A549 (cell line): ENCODE results near the gene CNKSR1. TPM values are rescaled to one million over a fixed set of nuclear protein-coding genes. Genes with fewer than 3 reads are reported as not detected.

ENCODE experiments used
- ATAC-seq, 2 experiments: fragments of 200-7000 bp in 1 of 2; fragments of >200 bp in 1 of 2; cut with Nextera tagmentation in 1 of 2; cut with Tn5 transposase in 1 of 2; 3 replicates each; pipeline versions ENCODE4 v1.8.0 to v1.9.1; 2018 to 2020; ENCODE audit warnings: mild to moderate bottlenecking in 1 of 2, moderate library complexity in 1 of 2
- CTCF ChIA-PET: fragments of 300-600 bp; sonication (Branson Sonifier 250); formaldehyde crosslinking; extraction: SDS; loops from one replicate; lab custom pipeline; 2021; ENCODE audit warnings: antibody characterized with exemption, inconsistent platforms; lab: Yijun Ruan, JAX
- POLR2A ChIA-PET: fragments of 350-600 bp; formaldehyde crosslinking; extraction: SDS; loops from one replicate; lab custom pipeline; 2021; ENCODE audit warnings: antibody characterized with exemption, inconsistent platforms; lab: Yijun Ruan, JAX
- DNase-seq, 2 experiments: peaks; one replicate each; pipeline versions ENCODE4 v3.0.0 to v3.0.0-alpha.2; 2011 to 2016; ENCODE audit warnings: low read depth in 1 of 2, low spot score in 1 of 2
- FAIRE-seq: peaks from 2 replicates; lab custom pipeline; 2011; peaks lifted over from hg19 to GRCh38; lab: Jason Lieb, UNC
- H3K27ac ChIP-seq, 2 experiments: fragments of >200 bp; sonication (Bioruptor Twin); formaldehyde crosslinking; 3 replicates each; pipeline ENCODE4 v1.5.1; 2016 to 2017
- H3K4me1 ChIP-seq: fragments of >200 bp; sonication (Bioruptor Twin); formaldehyde crosslinking; 3 replicates; pipeline ENCODE4 v1.6.1; 2016
- H3K4me2 ChIP-seq: fragments of >200 bp; sonication (Bioruptor Twin); formaldehyde crosslinking; 3 replicates; pipeline ENCODE4 v1.6.1; 2016
- H3K4me3 ChIP-seq: fragments of >200 bp; sonication (Bioruptor Twin); formaldehyde crosslinking; 3 replicates; pipeline ENCODE4 v1.5.1; 2016
- H3K9me3 ChIP-seq: fragments of >200 bp; sonication (Bioruptor Twin); formaldehyde crosslinking; 3 replicates; pipeline ENCODE4 v1.6.1; 2016
- BHLHE40 ChIP-seq: IDR thresholded peaks from 2 replicates; pipeline ENCODE4 v1.6.1; 2012; ENCODE audit warnings: low read depth, low read length, inconsistent platforms
- CEBPB ChIP-seq, 2 experiments: fragments of >200 bp in 1 of 2; sonication (Bioruptor Twin) in 1 of 2; formaldehyde crosslinking in 1 of 2; IDR thresholded peaks; 2 replicates each; pipeline ENCODE4 v1.6.1; 2012 to 2016
- ELK1 ChIP-seq: fragments of 150-350 bp; IDR thresholded peaks from 2 replicates; pipeline ENCODE4 v1.6.1; 2014; ENCODE audit warnings: low read depth, mild to moderate bottlenecking, low read length
- HDAC2 ChIP-seq: fragments of 200-600 bp; sonication (generic); IDR thresholded peaks from 2 replicates; pipeline ENCODE4 v1.6.1; 2016
- HOXA7 ChIP-seq: fragments of 250-450 bp; sonication (Bioruptor Pico); IDR thresholded peaks from 2 replicates; pipeline ENCODE4 v1.5.0; 2020; ENCODE audit warnings: mild to moderate bottlenecking, moderate library complexity
- NFE2L2 ChIP-seq: fragments of 150-350 bp; conservative IDR thresholded peaks from 2 replicates; pipeline ENCODE4 v1.6.1; 2014; ENCODE audit warnings: low read length
- NPAS2 ChIP-seq: fragments of 250-450 bp; sonication (Bioruptor Pico); IDR thresholded peaks from 2 replicates; pipeline ENCODE4 v1.8.0; 2022; ENCODE audit warnings: mild to moderate bottlenecking, moderate library complexity, borderline replicate concordance
- PBX3 ChIP-seq: IDR thresholded peaks from 2 replicates; pipeline ENCODE4 v1.6.1; 2012
- RAD21 ChIP-seq, 2 experiments: fragments of >200 bp in 1 of 2; sonication (Bioruptor Twin) in 1 of 2; formaldehyde crosslinking in 1 of 2; IDR thresholded peaks in 1 of 2; conservative IDR thresholded peaks in 1 of 2; 2 replicates in 1 of 2; 3 replicates in 1 of 2; pipeline ENCODE4 v1.6.1; 2012 to 2018; ENCODE audit warnings: inconsistent platforms in 1 of 2
- RARB ChIP-seq: fragments of 250-450 bp; sonication (Bioruptor Pico); IDR thresholded peaks from 2 replicates; pipeline ENCODE4 v1.8.0; 2021; ENCODE audit warnings: mild to moderate bottlenecking, moderate library complexity
- RNF2 ChIP-seq: fragments of 200-600 bp; sonication (generic); IDR thresholded peaks from 2 replicates; pipeline ENCODE4 v1.6.1; 2016; ENCODE audit warnings: low read depth, mild to moderate bottlenecking, antibody characterized with exemption, moderate library complexity, borderline replicate concordance
- SMC3 ChIP-seq: fragments of >200 bp; sonication (Bioruptor Twin); formaldehyde crosslinking; IDR thresholded peaks from 3 replicates; pipeline ENCODE4 v1.6.1; 2018; ENCODE audit warnings: inconsistent platforms
- TP53 ChIP-seq: fragments of 250-450 bp; sonication (Bioruptor Pico); IDR thresholded peaks from 2 replicates; pipeline ENCODE4 v1.5.0; 2021; ENCODE audit warnings: mild to moderate bottlenecking, moderate library complexity
- USF2 ChIP-seq: fragments of 450-650 bp; IDR thresholded peaks from 2 replicates; pipeline ENCODE4 v1.6.1; 2014; ENCODE audit warnings: antibody characterized with exemption
- ZC3H11A ChIP-seq: fragments of 450-650 bp; IDR thresholded peaks from 2 replicates; pipeline ENCODE4 v1.6.1; 2014; ENCODE audit warnings: antibody characterized with exemption, mild to moderate bottlenecking
- ZNF302 ChIP-seq: fragments of 250-450 bp; sonication (Bioruptor Pico); IDR thresholded peaks from 2 replicates; pipeline ENCODE4 v1.9.0; 2021; ENCODE audit warnings: inconsistent platforms, mild to moderate bottlenecking, moderate library complexity
- WGBS: methylation state at CpG from one replicate; pipeline ENCODE4 v1.1.6; 2017; ENCODE audit errors: missing lambda C conversion rate; 5-methylcytosine and 5-hydroxymethylcytosine counted together
- polyA plus RNA-seq, 4 experiments: library from polyadenylated mRNA; depleted of rRNA in 3 of 4; stranded (reverse); fragments of >200 nt; fragmentation: RNase III in 1 of 4; extraction: RNeasy Plus Mini Kit Qiagen cat#74134 plus additional on column Dnase treatment in 1 of 4; gene quantifications; 2 replicates in 3 of 4; 3 replicates in 1 of 4; pipeline ENCODE4 v1.2.3, GENCODE V29; 2011 to 2017
- TF ChIP-seq, protein P1 (sequence below): fragments of >200 bp; sonication (Bioruptor Twin); formaldehyde crosslinking; IDR thresholded peaks from 3 replicates; pipeline ENCODE4 v1.6.1; 2016
- TF ChIP-seq, protein P2 (sequence below): fragments of 250-450 bp; sonication (Bioruptor Pico); IDR thresholded peaks from 2 replicates; pipeline ENCODE4 v1.5.0; 2020; ENCODE audit warnings: low read depth, mild to moderate bottlenecking, moderate library complexity
- TF ChIP-seq, protein P3 (sequence below): IDR thresholded peaks from 2 replicates; pipeline ENCODE4 v1.6.1; 2012; ENCODE audit warnings: low read depth, borderline replicate concordance

The CNKSR1 gene
- polyA plus RNA-seq, 2 of the 4 experiments (the other 2 are of a cell fraction): 0.17 to 0.32 TPM

DNA sequence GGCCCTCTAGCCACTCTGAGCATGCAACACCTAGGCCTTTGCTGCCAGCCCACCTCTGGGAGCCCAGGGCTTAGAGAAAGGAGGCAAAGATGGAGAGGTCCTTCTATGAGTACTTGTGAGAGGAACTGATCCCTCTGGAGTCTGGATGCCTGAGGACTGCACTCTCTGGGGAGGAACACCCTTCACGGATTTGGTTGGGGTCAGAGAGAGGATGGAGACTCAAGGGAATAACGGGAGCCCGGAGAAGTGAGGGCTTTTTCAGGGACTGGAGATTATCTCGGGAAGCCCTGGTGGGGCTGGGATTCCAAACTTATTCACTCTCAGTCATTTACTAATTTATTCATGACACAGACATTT is 8.1 kb upstream of the CNKSR1 start:
- Histone ChIP-seq H3K27ac (peak overlapping the region; percentile 90 to 99; a peak in 5 of 6 replicates), H3K9me3 (no peaks in the 10 kb centered on the region), H3K4me1 (peaks cover 10% of the 10 kb centered on the region; the same call in 2 of the 3 replicates)
- no peak for ATAC-seq
- WGBS: 72% methylated on average over 4 of the region's 4 CpGs
- CTCF ChIA-PET: interaction anchor here (0.6 to 3.7 kb wide), 34 partner anchors 8 to 271 kb away, joined by 3 to 33 read pairs (median 4); partner anchors contain the start of genes CATSPER4, CEP85, CNKSR1 and DHDDS
- TF ChIP-seq RARB (CRISPR knock-in tag): no peak
- TF ChIP-seq ELK1: no peak
- TF ChIP-seq, protein P1, sequence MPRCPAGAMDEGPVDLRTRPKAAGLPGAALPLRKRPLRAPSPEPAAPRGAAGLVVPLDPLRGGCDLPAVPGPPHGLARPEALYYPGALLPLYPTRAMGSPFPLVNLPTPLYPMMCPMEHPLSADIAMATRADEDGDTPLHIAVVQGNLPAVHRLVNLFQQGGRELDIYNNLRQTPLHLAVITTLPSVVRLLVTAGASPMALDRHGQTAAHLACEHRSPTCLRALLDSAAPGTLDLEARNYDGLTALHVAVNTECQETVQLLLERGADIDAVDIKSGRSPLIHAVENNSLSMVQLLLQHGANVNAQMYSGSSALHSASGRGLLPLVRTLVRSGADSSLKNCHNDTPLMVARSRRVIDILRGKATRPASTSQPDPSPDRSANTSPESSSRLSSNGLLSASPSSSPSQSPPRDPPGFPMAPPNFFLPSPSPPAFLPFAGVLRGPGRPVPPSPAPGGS: no peak
- TF ChIP-seq, protein P2, sequence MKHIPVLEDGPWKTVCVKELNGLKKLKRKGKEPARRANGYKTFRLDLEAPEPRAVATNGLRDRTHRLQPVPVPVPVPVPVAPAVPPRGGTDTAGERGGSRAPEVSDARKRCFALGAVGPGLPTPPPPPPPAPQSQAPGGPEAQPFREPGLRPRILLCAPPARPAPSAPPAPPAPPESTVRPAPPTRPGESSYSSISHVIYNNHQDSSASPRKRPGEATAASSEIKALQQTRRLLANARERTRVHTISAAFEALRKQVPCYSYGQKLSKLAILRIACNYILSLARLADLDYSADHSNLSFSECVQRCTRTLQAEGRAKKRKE (CRISPR knock-in tag): no peak
- TF ChIP-seq NFE2L2: no peak
- TF ChIP-seq PBX3: no peak
- TF ChIP-seq HOXA7 (CRISPR knock-in tag): no peak
- TF ChIP-seq, protein P3, sequence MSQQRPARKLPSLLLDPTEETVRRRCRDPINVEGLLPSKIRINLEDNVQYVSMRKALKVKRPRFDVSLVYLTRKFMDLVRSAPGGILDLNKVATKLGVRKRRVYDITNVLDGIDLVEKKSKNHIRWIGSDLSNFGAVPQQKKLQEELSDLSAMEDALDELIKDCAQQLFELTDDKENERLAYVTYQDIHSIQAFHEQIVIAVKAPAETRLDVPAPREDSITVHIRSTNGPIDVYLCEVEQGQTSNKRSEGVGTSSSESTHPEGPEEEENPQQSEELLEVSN: no peak
- no peak for TF ChIP-seq USF2
- no peak for TF ChIP-seq CEBPB (IDR thresholded peaks at IDR 0.05)
- TF ChIP-seq HDAC2: no peak
- TF ChIP-seq TP53 (CRISPR knock-in tag): no peak
- no peak for TF ChIP-seq ZNF302 (CRISPR knock-in tag)
- TF ChIP-seq ZC3H11A: no peak
- no peak for TF ChIP-seq NPAS2 (CRISPR knock-in tag)
- TF ChIP-seq RNF2: no peak
- TF ChIP-seq BHLHE40: no peak
- TF ChIP-seq RAD21 (conservative IDR thresholded peaks at IDR 0.05 in 1 of 2, IDR thresholded peaks at IDR 0.05 in 1 of 2): no peak
- no peak for TF ChIP-seq SMC3
- TF ChIP-seq, all 56 proteins: peak for 0
- peak overlapping the region; percentile 87 for H3K4me2 ChIP-seq
- DNase-seq (no peak), FAIRE-seq (no peak)
- POLR2A ChIA-PET: interaction anchor here (0.5 to 1.6 kb wide), 3 partner anchors 58 to 264 kb away, joined by 6 to 15 read pairs (median 8); partner anchors contain the start of genes CEP85 and PDIK1L
- peak overlapping the region; percentile 95; the same call in 2 of the 3 replicates for H3K4me3 ChIP-seq
